HFFc6 (cell line): ENCODE measurements around the gene RFPL2. TPM values are rescaled to one million over a fixed set of nuclear protein-coding genes. Genes with fewer than 3 reads are reported as not detected.

Experiments
- DNase-seq: peaks from one replicate; pipeline ENCODE4 v3.0.0-alpha.2; 2018
- H3K27ac Mint-ChIP-seq: 2 replicates; pipeline ENCODE4 v1.8.0; 2020; ENCODE audit warnings: mild to moderate bottlenecking, mixed read lengths
- H3K27me3 Mint-ChIP-seq: 2 replicates; pipeline ENCODE4 v1.8.0; 2021; ENCODE audit warnings: mild to moderate bottlenecking, moderate library complexity, mixed read lengths; ENCODE audit not compliant: insufficient read depth
- H3K36me3 Mint-ChIP-seq: 2 replicates; pipeline ENCODE4 v1.8.0; 2021; ENCODE audit warnings: low read depth, mixed read lengths
- H3K4me1 Mint-ChIP-seq: 2 replicates; pipeline ENCODE4 v1.8.0; 2020; ENCODE audit warnings: low read depth, mixed read lengths
- H3K4me3 Mint-ChIP-seq: 2 replicates; pipeline ENCODE4 v1.8.0; 2020; ENCODE audit warnings: mild to moderate bottlenecking, moderate library complexity, mixed read lengths
- H3K9me3 Mint-ChIP-seq: 2 replicates; pipeline ENCODE4 v1.8.0; 2020; ENCODE audit warnings: mild to moderate bottlenecking, mixed read lengths
- total RNA-seq, 6 experiments: library from RNA; stranded (reverse); fragmentation: NEBNext Ultra II Directional; extraction: Animal tissue kit (Norgen Biotek cat#: 25700); gene quantifications; 2 replicates in 1 of 6; 3 replicates in 5 of 6; pipeline ENCODE4 v1.2.3, GENCODE V29; 2021
- TF ChIP-seq, protein P1 (sequence below): fragments of 200-600 bp; sonication (generic); IDR thresholded peaks from 2 replicates; pipeline ENCODE4 v1.5.0; 2021; ENCODE audit warnings: antibody characterized with exemption, mild to moderate bottlenecking

Gene RFPL2
- total RNA-seq, 6 experiments from 2014 or later, result not detected

DNA sequence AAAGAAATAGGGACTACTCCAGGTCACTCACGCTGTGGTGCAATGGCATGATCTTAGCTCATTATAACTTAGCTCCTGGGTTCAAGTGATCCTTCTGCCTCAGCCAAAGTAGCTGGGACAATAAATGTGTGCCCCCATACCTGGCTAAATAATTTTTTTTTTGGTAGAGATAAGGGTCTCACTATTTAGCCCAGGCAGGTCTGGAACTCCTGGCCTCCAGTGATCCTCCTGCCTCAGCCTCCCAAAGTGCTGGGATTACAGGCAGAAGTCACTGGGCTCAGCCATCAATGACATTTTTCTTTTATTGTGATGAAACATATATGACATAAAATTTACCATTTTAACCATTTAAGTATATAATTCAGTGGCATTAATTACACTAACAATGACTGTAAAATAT lies 39.7 kb upstream of the RFPL2 start:
- DNase-seq, result no peak
- no peak overlapping the region for H3K4me3 Mint-ChIP-seq
- no peak overlapping the region for H3K27ac Mint-ChIP-seq
- H3K27me3 Mint-ChIP-seq, result peaks cover 2% of the 10 kb centered on the region
- TF ChIP-seq, protein P1, sequence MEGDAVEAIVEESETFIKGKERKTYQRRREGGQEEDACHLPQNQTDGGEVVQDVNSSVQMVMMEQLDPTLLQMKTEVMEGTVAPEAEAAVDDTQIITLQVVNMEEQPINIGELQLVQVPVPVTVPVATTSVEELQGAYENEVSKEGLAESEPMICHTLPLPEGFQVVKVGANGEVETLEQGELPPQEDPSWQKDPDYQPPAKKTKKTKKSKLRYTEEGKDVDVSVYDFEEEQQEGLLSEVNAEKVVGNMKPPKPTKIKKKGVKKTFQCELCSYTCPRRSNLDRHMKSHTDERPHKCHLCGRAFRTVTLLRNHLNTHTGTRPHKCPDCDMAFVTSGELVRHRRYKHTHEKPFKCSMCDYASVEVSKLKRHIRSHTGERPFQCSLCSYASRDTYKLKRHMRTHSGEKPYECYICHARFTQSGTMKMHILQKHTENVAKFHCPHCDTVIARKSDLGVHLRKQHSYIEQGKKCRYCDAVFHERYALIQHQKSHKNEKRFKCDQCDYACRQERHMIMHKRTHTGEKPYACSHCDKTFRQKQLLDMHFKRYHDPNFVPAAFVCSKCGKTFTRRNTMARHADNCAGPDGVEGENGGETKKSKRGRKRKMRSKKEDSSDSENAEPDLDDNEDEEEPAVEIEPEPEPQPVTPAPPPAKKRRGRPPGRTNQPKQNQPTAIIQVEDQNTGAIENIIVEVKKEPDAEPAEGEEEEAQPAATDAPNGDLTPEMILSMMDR, result no peak
- no peaks in the 10 kb centered on the region for H3K9me3 Mint-ChIP-seq
- no peaks in the 10 kb centered on the region for H3K36me3 Mint-ChIP-seq
- H3K4me1 Mint-ChIP-seq, result 0 out of 2 replicates have a peak, but pooled peaks cover 4% of the 10 kb centered on the region

DNA sequence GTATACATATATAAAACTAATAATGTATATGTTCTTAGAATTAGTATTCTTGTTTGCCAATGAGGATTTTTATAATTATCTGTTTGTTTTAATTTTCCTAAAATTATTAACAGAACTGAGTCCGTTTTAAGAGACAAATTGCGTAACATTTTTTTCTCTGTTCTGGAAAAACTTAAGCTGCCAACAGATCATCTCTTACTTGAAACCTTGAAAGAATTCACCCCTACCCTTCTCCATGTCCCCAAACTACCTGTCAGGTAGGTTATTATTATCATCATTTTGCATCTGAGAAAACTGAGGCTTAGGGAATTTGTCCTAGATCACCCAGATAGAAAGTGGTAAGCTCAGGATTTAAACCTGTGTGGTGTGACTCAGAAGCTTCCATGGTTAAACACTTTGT lies 35.6 kb upstream of the RFPL2 start:
- Mint-ChIP-seq H3K9me3 (no peaks in the 10 kb centered on the region), H3K36me3 (no peaks in the 10 kb centered on the region), H3K4me1 (0 out of 2 replicates have a peak, but pooled peaks cover 4% of the 10 kb centered on the region), H3K27me3 (peaks cover 6% of the 10 kb centered on the region), H3K27ac (no peak overlapping the region), H3K4me3 (no peak overlapping the region)
- TF ChIP-seq, protein P1, result no peak
- no peak for DNase-seq

DNA sequence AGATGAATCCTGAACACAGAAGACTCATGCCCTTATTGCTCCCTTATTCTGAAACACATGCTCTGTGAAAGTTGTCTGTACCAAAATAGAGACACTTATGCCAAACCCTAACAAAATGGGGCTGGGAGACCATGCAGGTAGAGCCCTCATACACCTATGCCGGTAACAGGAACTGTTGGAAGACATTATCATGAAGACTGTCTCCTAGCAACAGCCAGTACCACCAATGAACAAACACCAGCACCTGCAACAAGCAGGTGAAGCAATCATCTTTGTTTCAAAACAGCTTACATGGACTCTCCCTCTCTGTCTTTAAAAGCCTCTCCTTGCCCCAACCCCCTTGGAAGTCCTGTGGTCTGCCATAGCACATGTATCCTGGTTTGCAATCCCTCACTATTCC lies 33.0 kb upstream of the RFPL2 start:
- H3K4me1 Mint-ChIP-seq, result 0 out of 2 replicates have a peak, but pooled peaks cover 4% of the 10 kb centered on the region
- H3K27me3 Mint-ChIP-seq, result peaks cover 7% of the 10 kb centered on the region
- DNase-seq, result no peak
- TF ChIP-seq, protein P1, result no peak
- H3K27ac Mint-ChIP-seq, result no peak overlapping the region
- H3K9me3 Mint-ChIP-seq, result no peaks in the 10 kb centered on the region
- H3K36me3 Mint-ChIP-seq, result no peaks in the 10 kb centered on the region
- no peak overlapping the region for H3K4me3 Mint-ChIP-seq

DNA sequence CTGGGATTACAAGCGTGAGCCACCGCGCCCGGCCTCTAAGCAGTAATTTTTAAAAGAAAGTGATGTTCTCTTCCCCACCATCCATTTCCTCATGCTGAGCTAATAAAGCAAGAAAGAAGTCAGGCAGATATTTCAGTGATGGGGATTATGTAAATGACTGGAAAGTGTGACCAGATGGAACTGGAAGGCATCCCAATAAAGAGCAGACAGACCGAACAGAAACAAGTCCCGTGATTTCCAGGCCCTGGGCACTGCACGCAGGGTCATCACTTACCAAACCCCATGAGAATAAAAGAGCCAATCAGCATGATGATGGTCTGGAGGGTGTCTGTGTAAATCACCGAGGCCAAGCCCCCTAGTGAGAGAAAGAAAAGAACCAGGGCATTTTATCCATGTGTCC lies 32.1 kb upstream of the RFPL2 start:
- Mint-ChIP-seq H3K9me3 (no peaks in the 10 kb centered on the region), H3K36me3 (no peaks in the 10 kb centered on the region), H3K27ac (no peak overlapping the region), H3K27me3 (peaks cover 7% of the 10 kb centered on the region), H3K4me3 (no peak overlapping the region), H3K4me1 (0 out of 2 replicates have a peak, but pooled peaks cover 4% of the 10 kb centered on the region)
- TF ChIP-seq, protein P1, result no peak
- no peak for DNase-seq

DNA sequence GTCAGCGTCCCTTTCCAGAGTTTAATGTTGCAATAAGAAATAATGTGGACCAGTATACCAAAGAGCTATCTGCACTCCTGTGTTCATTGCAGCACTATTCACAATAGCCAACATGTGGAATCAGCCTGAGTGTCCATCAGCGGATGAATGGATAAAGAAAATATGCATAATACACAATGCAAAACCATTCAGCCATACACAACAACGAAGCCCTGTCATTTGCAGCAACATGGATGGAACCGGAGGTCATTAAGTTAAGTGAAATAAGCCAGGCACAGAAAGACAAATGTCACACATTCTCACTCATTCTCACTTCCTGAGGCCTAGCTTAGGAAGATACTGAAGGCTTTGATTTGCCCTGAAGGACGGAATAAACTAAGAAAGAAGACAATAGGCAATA lies 28.2 kb upstream of the RFPL2 start:
- Mint-ChIP-seq H3K27me3 (peaks cover 12% of the 10 kb centered on the region), H3K36me3 (no peaks in the 10 kb centered on the region), H3K4me3 (no peak overlapping the region), H3K9me3 (no peaks in the 10 kb centered on the region), H3K27ac (no peak overlapping the region), H3K4me1 (no peaks in the 10 kb centered on the region)
- no peak for DNase-seq
- TF ChIP-seq, protein P1, result no peak
